HG03442 (cell line): ENCODE data around the gene SEPTIN2.
"Not testable (repeated sequence)": the region's sequence is repeated elsewhere in the genome, so short reads cannot be mapped to it uniquely, and the experiment has no call there.

Source experiments
- ATAC-seq: cut with Tn5 transposase; IDR thresholded peaks from one replicate; pipeline ENCODE4 v1.9.1; 2021; ENCODE audit warnings: mild to moderate bottlenecking, moderate library complexity; ENCODE audit not compliant: unreplicated experiment

SEPTIN2 gene

DNA sequence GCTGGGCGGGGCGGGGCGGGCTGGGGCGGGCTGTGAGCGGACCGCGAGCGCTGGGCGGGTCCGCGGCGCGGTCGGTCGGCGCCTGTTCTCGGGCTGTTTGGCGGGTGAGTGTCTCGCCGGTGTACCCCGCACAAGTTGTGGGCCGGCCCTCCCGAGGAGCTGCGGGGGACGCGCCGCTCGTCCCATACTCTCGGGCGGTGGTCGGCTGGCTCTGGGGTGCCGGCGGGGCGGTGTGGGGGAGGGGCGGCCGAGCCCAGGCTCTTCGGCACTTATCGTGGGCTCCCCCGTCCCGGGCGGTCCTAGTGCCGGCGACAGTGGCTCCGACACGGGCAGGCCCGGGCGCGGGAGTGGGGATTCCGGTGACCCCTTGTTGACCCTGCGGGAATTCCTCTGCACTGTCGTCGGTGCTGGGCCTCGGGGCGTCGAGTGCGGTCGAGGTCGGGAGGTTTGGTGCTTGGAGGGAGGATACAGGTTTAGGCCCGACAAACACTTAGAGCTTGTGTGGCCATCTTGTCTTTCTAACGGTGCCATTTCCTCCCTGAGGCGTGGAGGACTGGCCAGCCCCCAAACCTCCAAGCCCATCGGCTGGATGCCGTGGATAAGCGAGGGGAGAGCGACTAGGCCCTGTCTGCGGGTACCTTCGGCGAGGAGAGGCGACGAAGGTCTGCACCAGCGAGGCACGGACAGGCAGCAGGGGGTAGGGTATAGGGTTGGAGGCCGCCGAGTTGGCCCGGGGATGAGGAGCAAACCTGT lies at the start of gene SEPTIN2:
Gene SEPTIN2, plus strand, starts transcription at position 47 of the 753 bp plus-strand sequence. CDS start 8,308 bp downstream, outside the sequence.
- ATAC-seq: peak; percentile 29

DNA sequence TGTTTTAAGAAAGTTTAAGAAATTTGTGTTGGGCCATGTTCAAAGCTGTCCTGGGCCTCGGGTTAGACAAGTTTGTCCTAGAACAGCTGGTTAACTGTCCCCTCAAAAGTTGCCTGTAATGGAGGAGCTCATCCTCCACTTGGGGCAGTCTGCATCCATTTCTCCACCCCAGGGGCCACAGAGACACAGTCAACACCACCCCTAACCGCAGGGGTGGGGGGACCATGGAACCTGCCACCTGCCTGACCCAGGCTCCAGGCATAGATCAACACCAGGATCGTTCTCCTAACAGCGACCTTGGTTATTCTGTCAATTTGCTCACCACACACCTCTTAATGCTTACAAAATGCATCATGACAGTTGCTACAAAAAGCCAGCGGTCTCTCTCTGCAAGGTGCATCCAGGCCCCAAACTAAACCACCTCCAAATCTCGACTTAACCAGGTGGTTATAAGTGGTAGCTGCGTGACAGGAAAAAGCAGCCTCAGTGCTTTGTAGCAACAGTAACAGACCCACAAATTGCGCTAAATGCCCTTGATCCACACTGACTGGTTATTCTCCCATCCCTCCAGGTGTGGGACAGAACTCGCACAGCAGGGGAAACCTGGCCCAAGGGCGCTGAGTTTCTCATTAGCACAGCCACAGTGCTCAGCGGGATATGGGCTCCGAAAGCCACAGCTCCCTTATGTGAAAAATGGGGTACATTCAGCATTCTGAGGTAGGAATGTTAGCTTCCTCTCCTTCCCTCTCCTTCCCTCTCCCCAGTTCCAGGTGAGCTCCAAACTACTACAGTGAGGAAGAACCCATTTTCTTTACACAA lies 48.3 kb upstream of the SEPTIN2 start:
- no peak for ATAC-seq

DNA sequence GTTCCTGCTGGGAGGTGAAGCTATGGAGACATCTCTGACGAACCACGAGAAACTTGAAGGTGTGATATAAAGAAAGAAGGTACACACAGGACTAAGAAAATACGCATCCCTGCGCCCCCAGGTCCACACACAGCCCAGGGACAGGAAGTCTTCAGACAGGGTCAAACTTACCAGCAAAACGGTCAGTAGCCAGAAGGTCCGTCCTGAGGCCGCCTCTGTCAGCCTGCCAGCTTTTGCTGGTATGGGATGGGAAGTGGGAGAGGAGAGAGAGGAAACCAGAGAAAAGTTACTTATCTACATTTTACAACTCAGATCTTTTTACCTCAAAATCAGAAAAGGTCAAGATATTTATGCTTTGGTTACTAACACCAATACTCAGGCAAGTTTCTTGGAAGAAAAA lies 47.4 kb upstream of the SEPTIN2 start:
- ATAC-seq: no peak

DNA sequence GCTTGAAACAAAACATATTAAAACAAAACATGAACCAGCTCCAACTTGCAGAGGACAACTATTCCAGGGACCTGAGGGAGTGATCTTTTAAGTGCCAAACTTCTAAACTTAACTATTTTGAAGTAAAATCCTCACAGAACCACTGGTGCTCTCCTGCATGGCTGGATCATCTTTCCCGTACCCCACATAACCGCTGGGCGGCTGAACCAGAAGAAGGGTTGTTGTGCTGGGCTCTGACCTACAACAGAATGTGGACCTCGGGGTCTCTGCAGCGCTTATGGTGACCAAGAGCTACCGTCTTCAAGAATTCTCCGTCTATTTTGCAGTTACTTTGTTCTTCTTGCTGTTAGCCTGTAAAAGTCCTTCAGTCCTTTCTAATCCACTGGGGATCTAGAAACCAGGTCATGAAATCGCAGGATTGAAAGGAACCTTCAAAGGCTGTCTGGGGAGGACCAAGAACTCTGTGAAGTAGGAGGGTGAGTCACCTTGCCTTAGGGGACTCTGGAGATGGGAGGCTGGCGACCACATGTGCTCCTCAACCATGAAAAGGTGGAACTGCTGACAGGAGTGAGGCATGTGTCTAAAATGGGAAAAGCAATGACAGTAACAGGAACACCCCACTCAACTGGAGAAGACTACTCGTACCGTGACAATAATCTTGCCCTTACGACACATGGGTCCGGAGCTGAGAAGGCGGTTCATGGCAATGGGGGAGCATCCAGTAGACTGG lies 46.8 kb upstream of the SEPTIN2 start:
- ATAC-seq: no peak

DNA sequence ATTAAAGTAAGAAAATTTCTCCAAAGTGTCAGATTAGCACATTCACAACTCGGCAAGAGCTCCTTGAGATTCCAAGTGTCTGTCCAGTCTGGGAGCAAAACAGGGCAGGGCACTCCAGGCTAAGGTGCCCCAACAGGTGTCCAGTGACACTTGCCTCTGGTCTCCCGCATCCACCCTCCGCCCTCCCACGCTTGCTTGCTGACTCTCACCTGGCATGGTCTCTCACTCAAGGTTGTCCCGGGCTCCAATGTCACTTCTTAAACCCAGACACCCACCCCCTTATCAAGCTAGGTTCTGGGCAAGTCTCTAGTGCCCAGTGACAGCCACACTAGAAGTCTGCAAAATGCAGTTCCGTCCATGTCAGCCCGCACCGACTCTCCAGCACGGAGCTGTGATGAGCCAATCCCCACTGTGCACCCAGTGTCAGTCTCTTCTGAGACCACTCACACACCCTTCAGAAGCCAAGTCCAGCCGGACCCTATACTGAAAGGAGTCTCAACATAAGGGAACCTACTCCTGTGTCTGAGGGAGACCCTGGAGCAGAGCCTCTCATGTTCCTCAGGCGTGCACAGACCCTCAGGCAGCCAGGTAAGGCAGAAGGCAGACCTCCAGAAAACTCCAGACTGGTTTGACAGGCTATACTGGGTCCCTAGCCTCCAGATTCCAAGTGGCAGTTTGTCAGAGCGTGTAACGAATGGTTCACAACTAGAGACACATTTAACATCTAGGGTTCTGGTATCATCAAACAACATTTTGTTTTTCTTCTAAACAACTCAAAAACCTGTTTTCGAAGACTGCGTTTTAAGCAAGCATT lies 45.8 kb upstream of the SEPTIN2 start:
- ATAC-seq: no peak

DNA sequence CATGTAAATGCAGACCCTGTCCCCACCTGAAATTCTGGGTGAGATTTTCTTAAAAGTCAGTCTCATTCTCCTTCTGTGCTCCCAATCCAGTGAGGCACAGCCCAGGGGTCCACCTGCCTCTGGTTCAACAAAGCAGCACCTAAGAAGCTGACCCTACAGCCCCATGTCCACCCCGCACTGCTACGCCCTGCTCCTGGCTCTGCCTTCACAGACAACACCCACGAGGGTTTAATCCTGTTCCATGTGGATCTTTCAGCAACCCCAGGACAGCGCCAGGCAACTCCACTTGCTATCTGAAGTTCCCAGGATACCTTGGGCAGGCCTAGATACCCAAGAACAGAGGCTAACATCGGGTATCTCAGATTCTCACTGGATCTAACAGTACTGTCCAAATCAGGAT lies 45.2 kb upstream of the SEPTIN2 start:
- no peak for ATAC-seq

DNA sequence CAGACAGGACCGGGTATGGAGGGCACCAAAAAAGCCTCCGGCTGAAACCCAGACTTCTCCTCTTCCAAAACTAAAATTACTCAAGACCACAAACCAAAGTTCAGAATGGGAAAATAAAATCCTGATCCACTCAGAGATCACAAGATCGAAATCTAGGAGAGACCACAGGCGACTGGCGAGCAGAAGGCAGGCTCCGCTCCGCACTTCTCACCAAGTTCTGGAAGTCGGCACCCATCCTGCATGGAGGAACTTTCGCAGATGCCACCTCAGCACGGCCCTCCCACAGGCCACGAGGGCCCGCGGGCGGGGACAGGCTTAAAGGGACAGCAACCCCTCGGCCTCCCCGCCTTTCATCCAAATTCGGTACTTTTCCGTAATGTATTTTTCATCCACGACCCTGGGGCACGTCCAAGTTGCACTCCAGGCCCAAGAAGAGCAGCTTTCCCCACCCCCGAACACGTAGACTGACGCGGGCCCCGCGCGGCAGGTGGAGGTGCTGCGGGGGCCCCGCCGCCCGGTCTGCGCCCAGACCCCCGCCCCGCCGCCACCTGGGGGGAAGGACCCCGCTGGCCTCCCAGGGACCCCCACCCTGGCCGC lies 43.9 kb upstream of the SEPTIN2 start:
- ATAC-seq: peak; percentile 40

DNA sequence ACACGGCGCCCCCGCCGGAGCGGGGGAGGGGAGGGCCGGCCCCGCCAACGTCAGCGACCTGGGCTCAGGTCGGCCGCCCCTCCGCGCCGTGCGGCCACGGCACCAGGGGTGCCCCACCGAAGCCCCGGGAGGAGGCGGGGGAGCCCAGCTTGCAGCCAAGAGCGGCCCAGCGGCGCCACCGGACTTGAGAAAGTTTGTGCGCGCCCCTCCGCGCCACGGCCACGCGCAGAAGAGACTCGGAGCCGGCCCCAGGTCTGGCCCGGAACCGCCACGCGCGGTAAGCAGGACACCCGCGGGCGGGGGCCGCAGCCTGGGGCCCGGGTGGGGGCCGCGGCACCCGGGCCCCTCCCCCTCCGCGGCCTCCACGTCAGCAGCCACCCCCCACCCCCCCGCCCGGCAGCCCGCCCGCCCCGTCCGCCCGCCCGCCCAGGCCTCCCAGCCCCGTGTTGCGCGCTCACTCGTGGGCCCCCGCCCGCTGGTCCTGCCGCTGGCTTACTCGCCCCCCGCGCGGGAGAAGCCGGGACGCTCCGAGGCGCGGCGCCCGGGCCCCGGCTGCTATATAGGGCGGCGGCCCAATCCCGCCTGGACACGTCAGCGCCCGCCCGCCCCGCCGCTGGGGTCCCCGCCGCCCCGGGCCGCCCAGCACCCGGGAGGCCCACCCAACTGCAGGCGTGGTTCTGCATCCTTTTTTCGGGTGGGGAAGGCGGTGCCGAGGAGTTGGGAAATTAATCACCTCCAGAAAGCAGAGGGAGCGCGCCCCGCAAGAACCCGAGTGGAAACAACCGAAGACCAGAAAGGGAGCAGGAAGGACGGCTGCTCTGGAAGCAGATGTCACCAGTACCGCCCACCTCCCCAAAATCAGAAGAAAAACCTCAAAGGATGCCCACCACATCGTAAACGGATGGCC lies 43.2 kb upstream of the SEPTIN2 start:
- peak; percentile 59 for ATAC-seq

DNA sequence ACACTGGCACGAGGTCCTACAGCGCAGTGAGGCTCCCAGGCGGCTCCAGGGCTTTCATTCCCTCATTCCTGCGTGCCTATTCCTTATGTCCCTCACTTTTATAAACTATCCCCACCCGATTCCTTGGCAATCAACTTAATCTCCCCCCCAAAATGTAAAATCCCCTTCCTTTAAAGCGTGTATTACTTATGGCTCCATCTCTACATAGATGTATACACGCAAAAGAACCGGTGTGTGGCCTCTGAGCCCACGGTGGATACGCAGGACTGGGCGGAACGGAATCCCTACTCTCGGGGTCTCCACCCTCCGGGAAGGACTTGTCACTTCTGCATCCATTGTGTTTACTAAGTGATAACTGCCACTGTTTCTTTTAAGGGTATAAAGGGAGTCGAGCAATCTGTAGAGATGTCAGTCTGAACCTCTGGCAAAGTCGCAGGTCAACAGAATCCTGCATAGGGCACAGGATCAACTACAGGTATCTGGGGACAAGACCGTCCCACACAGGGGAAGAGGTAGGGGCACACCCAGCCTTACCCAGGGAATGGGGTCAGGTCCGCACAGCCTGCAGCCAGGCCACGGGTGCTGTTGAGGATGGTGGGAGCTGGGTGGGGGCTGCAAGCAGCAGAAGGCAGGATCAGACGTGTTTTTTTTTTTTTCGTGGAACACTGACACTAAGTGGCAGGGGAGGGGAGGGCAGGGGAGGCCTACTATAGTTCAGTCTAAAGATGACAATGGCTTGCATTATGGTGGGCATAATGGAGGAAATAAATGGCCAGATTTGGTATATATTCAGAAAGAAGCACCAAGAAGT lies 42.3 kb upstream of the SEPTIN2 start:
- ATAC-seq: no peak

DNA sequence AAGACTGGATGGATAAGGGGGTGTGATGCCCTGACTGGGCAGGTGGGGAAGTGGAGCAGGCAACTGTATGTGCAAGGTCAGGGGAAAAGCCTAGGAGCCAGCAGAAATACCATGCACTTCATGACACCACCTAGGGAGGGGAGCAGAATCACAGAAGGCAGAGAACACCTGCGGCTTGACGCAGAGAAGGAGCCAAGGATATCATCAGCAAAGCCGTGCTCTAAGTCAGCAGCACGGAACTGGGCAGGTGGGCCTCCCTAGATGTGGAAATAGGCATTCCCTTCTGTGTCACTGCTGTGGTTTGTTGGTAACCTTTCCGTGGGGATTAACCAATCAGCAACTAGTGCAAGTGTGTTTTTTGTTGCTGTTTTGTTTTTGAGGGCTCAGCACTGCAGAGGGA lies 41.6 kb upstream of the SEPTIN2 start:
- ATAC-seq: no peak

DNA sequence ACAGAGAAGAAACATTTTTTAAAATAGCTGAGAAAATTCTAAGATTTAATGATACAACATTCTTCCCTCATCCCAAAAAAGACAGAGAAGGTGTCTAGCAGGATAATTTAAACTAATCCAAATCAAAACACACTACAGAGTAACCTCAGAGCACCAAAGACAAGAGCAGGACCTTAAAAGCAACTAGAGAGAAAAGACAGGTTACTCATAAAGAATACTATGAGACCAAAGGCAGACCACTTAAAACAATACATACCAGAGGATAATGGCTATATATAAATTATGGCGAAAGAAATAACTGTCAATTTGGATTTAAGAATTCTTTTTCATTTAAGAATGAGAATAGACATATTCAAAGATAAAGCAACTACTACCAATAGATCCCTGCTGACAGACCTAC lies 40.2 kb upstream of the SEPTIN2 start:
- no peak for ATAC-seq

DNA sequence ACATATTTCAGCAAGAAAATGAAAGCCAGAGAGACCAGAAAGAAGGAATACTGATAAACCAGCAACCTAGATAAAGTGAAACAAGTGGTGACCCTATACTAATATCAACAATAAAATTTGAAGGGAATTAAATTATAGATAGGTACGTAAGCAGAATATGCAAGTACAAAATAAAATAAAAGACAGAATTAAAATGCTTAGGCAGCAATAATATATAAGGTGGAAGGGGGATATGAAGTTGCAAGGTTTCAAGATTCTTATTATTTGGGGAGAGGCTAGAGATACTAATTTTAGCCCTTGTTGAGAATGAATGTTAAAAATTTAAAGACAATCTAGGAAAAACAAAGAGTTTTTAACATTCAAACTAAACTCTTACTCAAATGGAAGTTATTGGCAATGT lies 39.8 kb upstream of the SEPTIN2 start:
- ATAC-seq: no peak

DNA sequence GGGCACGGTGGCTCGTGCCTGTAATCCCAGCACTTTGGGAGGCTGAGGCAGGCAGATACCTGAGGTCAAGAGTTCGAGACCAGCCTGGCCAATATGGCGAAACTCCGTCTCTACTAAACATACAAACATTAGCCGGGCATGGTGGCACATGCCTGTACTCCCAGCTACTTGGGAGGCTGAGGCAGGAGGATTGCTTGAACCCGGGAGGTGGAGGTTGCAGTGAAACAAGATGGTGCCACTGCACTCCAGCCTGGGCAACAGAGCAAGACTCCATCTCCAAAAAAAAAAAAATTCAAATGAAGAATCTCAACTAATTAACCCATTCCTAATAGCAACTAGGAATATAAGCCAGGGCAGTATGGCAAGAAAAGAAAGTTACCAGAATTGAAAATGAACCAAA lies 37.4 kb upstream of the SEPTIN2 start:
- ATAC-seq: not testable (repeated sequence)

DNA sequence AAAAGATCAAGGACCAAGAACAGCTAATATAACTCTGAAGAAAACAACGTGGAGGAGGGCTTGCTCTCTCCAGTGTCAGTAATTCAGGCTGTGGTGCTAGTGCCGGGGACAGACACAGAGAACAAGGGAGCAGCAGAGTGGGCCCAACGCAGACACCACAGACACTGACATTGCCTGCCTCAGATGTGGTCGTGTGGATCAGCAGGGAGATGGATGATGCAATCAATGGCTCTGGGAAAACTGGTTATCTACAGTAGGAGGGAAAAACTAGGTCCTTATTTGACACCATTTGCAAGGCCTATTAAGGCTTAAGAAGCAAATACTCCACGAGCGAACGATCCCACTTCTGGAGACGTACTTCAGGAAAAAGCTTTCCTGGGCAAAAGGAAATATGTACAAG lies 36.3 kb upstream of the SEPTIN2 start:
- ATAC-seq: no peak

DNA sequence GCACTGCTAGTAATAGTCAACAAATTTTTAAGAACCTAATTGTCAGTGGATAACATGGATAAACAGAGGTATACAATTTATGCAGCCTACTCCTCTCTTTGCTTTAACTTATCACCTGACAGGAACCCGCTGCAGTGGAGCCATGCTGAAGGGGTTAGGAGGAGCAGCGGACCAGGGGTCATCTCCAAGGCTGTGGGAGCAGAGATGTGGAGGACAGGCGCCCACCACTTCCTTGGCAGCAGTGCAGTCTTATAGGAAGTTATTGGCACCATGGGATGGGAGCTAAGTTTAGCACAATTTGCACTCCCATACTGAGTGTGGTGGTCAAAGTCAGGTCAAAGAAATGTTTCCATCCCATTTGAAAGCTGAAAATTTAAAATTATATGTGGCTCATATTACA lies 35.9 kb upstream of the SEPTIN2 start:
- ATAC-seq: no peak

DNA sequence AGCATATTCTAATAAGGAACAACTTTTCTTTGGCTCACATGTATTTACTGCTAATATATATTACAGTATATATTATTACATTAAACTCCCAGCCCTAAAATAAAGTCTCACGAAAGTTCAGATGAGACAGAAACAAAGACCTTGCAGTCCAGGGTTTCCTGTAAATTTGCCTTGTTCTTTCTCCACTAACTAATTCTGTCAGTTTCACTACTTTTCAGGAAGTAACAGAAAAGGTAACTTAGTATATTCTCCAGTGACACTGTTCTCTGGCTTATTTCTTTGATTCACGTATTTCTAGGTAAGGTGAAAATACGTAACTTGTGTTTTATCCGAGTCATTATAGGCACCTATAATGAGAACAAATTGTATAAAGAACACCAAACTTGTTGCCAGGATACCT lies 35.4 kb upstream of the SEPTIN2 start:
- no peak for ATAC-seq

DNA sequence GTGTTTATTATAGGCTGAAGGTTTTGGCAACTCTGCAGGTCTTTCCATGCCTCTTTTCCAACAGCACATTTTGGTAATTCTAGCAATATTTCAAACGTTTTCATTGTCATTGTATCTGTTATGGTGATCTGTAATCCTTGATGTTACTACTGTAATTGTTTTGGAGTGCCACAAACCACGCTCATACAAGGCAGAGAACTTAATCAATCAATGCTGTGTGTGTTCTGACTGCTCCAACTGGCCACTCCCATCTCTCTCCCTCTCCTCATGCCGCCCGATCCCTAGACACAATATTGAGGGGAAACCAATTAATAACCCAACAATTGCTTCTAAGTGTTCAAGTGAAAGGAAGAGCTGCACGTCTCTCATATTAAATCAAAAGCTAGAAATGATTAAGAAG lies 33.2 kb upstream of the SEPTIN2 start:
- no peak for ATAC-seq

DNA sequence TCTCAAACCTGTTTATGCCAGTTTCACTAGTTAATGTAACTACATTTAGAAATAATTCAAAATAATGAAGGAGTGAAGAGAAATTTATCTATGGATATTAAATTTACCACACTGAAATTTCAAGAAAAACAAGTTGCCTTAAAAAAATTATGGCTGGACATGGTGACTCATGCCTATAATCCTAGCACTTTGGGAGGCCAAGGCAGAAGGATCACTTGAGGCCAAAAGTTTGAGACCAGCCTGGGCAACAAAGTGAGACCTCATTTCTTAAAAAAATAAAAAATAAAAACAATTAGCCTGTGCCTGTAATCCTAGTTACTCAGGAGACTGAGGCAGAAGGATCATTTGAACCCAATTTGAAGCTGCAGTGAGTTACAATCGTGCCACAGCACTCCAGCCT lies 30.1 kb upstream of the SEPTIN2 start:
- no peak for ATAC-seq
